ENCODE results near the gene AFAP1L1.

- no peak for TF ChIP-seq EZH2phosphoT487 (IDR thresholded peaks at IDR 0.05; ENCODE audit: borderline replicate concordance, low read length)
- TF ChIP-seq, protein P1, sequence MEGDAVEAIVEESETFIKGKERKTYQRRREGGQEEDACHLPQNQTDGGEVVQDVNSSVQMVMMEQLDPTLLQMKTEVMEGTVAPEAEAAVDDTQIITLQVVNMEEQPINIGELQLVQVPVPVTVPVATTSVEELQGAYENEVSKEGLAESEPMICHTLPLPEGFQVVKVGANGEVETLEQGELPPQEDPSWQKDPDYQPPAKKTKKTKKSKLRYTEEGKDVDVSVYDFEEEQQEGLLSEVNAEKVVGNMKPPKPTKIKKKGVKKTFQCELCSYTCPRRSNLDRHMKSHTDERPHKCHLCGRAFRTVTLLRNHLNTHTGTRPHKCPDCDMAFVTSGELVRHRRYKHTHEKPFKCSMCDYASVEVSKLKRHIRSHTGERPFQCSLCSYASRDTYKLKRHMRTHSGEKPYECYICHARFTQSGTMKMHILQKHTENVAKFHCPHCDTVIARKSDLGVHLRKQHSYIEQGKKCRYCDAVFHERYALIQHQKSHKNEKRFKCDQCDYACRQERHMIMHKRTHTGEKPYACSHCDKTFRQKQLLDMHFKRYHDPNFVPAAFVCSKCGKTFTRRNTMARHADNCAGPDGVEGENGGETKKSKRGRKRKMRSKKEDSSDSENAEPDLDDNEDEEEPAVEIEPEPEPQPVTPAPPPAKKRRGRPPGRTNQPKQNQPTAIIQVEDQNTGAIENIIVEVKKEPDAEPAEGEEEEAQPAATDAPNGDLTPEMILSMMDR (conservative IDR thresholded peaks at IDR 0.05; ENCODE audit: low read depth, low read length): no peak
Measured at GRCh38 chr5:149273950-149274349, 2.3 kb downstream of the AFAP1L1 start.
